Measurements from ENCODE around the gene INHBA.

INHBA gene

DNA sequence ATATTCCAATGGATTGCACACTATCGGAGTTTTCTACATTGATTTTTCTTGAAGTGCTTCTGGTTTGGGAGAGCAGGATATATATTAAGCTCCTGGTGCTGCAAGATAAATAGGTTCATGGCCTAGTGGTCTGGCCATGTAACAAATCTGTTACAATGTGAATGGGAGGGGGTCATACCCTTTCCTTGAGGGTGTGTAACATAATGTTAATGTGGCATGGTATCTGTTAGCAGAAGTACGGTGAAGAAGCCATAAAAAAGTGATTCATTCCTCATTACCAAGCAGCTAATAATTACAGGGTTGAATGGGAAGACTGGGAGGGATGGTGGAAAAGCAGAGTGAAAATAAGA is 61.2 kb downstream of the INHBA start:
- TF ChIP-seq EZH2phosphoT487 (IDR thresholded peaks at IDR 0.05; ENCODE audit: borderline replicate concordance), result no peak
- TF ChIP-seq, protein P1, sequence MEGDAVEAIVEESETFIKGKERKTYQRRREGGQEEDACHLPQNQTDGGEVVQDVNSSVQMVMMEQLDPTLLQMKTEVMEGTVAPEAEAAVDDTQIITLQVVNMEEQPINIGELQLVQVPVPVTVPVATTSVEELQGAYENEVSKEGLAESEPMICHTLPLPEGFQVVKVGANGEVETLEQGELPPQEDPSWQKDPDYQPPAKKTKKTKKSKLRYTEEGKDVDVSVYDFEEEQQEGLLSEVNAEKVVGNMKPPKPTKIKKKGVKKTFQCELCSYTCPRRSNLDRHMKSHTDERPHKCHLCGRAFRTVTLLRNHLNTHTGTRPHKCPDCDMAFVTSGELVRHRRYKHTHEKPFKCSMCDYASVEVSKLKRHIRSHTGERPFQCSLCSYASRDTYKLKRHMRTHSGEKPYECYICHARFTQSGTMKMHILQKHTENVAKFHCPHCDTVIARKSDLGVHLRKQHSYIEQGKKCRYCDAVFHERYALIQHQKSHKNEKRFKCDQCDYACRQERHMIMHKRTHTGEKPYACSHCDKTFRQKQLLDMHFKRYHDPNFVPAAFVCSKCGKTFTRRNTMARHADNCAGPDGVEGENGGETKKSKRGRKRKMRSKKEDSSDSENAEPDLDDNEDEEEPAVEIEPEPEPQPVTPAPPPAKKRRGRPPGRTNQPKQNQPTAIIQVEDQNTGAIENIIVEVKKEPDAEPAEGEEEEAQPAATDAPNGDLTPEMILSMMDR (conservative IDR thresholded peaks at IDR 0.05; ENCODE audit: low read length), result no peak
- Histone ChIP-seq H3K36me3 (ENCODE audit: insufficient read depth, low read length) (no peaks in the 10 kb centered on the region), H3K9me3 (ENCODE audit: insufficient read depth, low read depth, low read length) (no peaks in the 10 kb centered on the region), H4K20me1 (ENCODE audit: insufficient read depth, low read length, poor library complexity, severe bottlenecking) (no peaks in the 10 kb centered on the region), H3K4me3 (ENCODE audit: low read length, poor library complexity, severe bottlenecking) (no peak overlapping the region), H3K4me2 (ENCODE audit: low read depth, low read length, poor library complexity, severe bottlenecking) (no peak overlapping the region), H3K4me1 (ENCODE audit: insufficient read depth, low read length, poor library complexity, severe bottlenecking) (no peaks in the 10 kb centered on the region), H3K79me2 (ENCODE audit: insufficient read depth, low read length) (no peaks in the 10 kb centered on the region), H3K9ac (ENCODE audit: low read depth, low read length, poor library complexity, severe bottlenecking) (no peak overlapping the region), H3F3A (ENCODE audit: low read depth) (no peaks in the 10 kb centered on the region), H3K27me3 (ENCODE audit: insufficient read depth, low read length, poor library complexity, severe bottlenecking) (no peaks in the 10 kb centered on the region), H2AFZ (ENCODE audit: low read length) (no peak overlapping the region), H3K9me2 (replicated peaks; ENCODE audit: low read depth, low read length) (no peaks in the 10 kb centered on the region)

DNA sequence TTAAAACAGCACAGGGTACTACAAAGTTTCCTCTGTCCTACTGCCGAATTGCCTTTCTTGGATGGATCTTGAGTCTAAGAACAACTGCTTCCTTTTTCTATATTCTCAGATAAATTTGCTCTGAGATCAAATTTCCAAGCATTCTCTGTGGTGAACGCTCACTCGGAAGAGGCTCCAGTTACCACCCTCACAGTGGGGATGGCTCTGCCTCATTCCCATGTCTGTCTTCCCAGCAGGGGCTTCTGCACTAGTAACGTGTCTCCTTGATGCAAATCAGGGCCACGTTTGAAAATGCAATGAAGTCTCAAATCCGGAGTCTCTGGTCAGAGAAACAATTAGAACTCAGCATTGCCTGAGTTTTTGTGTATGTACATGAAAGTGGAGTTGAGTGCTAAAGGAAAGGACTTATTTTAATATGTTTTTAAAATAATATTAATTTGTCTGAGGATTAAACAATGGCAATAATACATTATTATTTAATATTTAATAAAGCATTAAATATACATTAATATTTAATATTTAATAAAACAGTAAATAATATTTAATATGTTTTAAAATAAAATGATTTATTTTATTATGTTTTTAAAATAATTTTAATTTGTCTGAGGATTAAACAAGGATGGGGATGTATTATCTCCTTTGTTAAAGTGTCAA is 61.8 kb downstream of the INHBA start:
- H3K79me2 ChIP-seq (ENCODE audit: insufficient read depth, low read length), result no peaks in the 10 kb centered on the region
- no peaks in the 10 kb centered on the region for H3K9me2 ChIP-seq (replicated peaks; ENCODE audit: low read depth, low read length)
- H3K9me3 ChIP-seq (ENCODE audit: insufficient read depth, low read depth, low read length), result no peaks in the 10 kb centered on the region
- no peaks in the 10 kb centered on the region for H3F3A ChIP-seq (ENCODE audit: low read depth)
- H4K20me1 ChIP-seq (ENCODE audit: insufficient read depth, low read length, poor library complexity, severe bottlenecking), result no peaks in the 10 kb centered on the region
- no peak overlapping the region for H3K4me3 ChIP-seq (ENCODE audit: low read length, poor library complexity, severe bottlenecking)
- H3K4me2 ChIP-seq (ENCODE audit: low read depth, low read length, poor library complexity, severe bottlenecking), result no peak overlapping the region
- H2AFZ ChIP-seq (ENCODE audit: low read length), result no peak overlapping the region
- no peaks in the 10 kb centered on the region for H3K27me3 ChIP-seq (ENCODE audit: insufficient read depth, low read length, poor library complexity, severe bottlenecking)
- H3K9ac ChIP-seq (ENCODE audit: low read depth, low read length, poor library complexity, severe bottlenecking), result no peak overlapping the region
- H3K36me3 ChIP-seq (ENCODE audit: insufficient read depth, low read length), result no peaks in the 10 kb centered on the region
- no peaks in the 10 kb centered on the region for H3K4me1 ChIP-seq (ENCODE audit: insufficient read depth, low read length, poor library complexity, severe bottlenecking)
- TF ChIP-seq EZH2phosphoT487 (IDR thresholded peaks at IDR 0.05; ENCODE audit: borderline replicate concordance), result no peak
- TF ChIP-seq, protein P1 (conservative IDR thresholded peaks at IDR 0.05; ENCODE audit: low read length), result no peak

DNA sequence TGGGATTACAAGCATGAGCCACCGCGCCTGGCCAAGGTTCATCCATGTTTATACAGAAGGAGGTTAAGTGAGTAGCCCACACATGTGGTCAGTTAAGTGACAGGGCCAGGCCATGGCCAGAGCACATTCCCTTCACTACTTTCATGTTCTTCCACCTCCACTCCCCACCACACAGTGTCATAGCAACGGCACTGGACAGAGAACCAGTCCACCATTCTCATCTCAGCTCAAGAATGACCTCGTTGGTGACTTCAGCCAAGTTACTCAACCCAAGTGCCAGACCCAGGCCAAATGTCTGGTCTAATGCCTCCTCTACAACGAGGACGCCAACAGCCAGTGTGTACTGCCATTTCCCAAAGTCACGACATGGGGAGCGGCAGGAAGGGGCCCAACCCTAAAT is 62.4 kb downstream of the INHBA start:
- H3K4me1 ChIP-seq (ENCODE audit: insufficient read depth, low read length, poor library complexity, severe bottlenecking), result no peaks in the 10 kb centered on the region
- H3K4me3 ChIP-seq (ENCODE audit: low read length, poor library complexity, severe bottlenecking), result no peak overlapping the region
- H3K4me2 ChIP-seq (ENCODE audit: low read depth, low read length, poor library complexity, severe bottlenecking), result no peak overlapping the region
- H3K36me3 ChIP-seq (ENCODE audit: insufficient read depth, low read length), result no peaks in the 10 kb centered on the region
- no peaks in the 10 kb centered on the region for H3F3A ChIP-seq (ENCODE audit: low read depth)
- H3K9me2 ChIP-seq (replicated peaks; ENCODE audit: low read depth, low read length), result no peaks in the 10 kb centered on the region
- H3K9ac ChIP-seq (ENCODE audit: low read depth, low read length, poor library complexity, severe bottlenecking), result no peak overlapping the region
- H2AFZ ChIP-seq (ENCODE audit: low read length), result no peak overlapping the region
- TF ChIP-seq, protein P1 (conservative IDR thresholded peaks at IDR 0.05; ENCODE audit: low read length), result no peak
- no peak for TF ChIP-seq EZH2phosphoT487 (IDR thresholded peaks at IDR 0.05; ENCODE audit: borderline replicate concordance)
- H3K79me2 ChIP-seq (ENCODE audit: insufficient read depth, low read length), result no peaks in the 10 kb centered on the region
- no peaks in the 10 kb centered on the region for H3K27me3 ChIP-seq (ENCODE audit: insufficient read depth, low read length, poor library complexity, severe bottlenecking)
- H4K20me1 ChIP-seq (ENCODE audit: insufficient read depth, low read length, poor library complexity, severe bottlenecking), result no peaks in the 10 kb centered on the region
- no peaks in the 10 kb centered on the region for H3K9me3 ChIP-seq (ENCODE audit: insufficient read depth, low read depth, low read length)

All from Loucy (cell line).